GM18508 (cell line): ENCODE results near the gene PER2.

Source experiments
- ATAC-seq: cut with Tn5 transposase; IDR thresholded peaks from one replicate; pipeline ENCODE4 v1.9.1; 2021; ENCODE audit warnings: moderate number of reproducible peaks; ENCODE audit not compliant: insufficient read depth, unreplicated experiment

PER2 gene

GRCh38 chr2:238269741-238270140 lies 18.7 kb downstream of the PER2 start:
- no peak for ATAC-seq

- ATAC-seq = no peak
Observed at GRCh38 chr2:238267884-238268680, 20.3 kb downstream of the PER2 start.

GRCh38 chr2:238267341-238267710 lies 21.1 kb downstream of the PER2 start:
- ATAC-seq = no peak

- ATAC-seq = no peak
Observed at GRCh38 chr2:238265605-238266004, 22.8 kb downstream of the PER2 start.

GRCh38 chr2:238264072-238264460 lies 24.3 kb downstream of the PER2 start:
- ATAC-seq = no peak

- no peak for ATAC-seq
Observed at GRCh38 chr2:238263204-238264071, 25.0 kb downstream of the PER2 start.

- no peak for ATAC-seq
Observed at GRCh38 chr2:238262496-238263122, 25.8 kb downstream of the PER2 start.

- no peak for ATAC-seq
Observed at GRCh38 chr2:238261718-238262375, 26.6 kb downstream of the PER2 start.

GRCh38 chr2:238260883-238261282 lies 27.5 kb downstream of the PER2 start:
- ATAC-seq = no peak

- ATAC-seq = no peak
Observed at GRCh38 chr2:238259061-238260020, 29.1 kb downstream of the PER2 start.

- ATAC-seq = no peak
Observed at GRCh38 chr2:238257786-238258700, 30.4 kb downstream of the PER2 start.

- ATAC-seq = no peak
Observed at GRCh38 chr2:238256594-238257104, 31.8 kb downstream of the PER2 start.

GRCh38 chr2:238256111-238256510 lies 32.3 kb downstream of the PER2 start:
- no peak for ATAC-seq

- ATAC-seq = no peak
Observed at GRCh38 chr2:238255636-238256035, 32.8 kb downstream of the PER2 start.

- ATAC-seq = no peak
Observed at GRCh38 chr2:238255151-238255551, 33.3 kb downstream of the PER2 start.

GRCh38 chr2:238254095-238254723 lies 34.2 kb downstream of the PER2 start:
- ATAC-seq = no peak

GRCh38 chr2:238252766-238253630 lies 35.4 kb downstream of the PER2 start:
- no peak for ATAC-seq
